ENCODE measurements around the gene PHLDA3.

The PHLDA3 gene

GRCh38 chr1:201502511-201502857 lies 33.5 kb upstream of the PHLDA3 start:
- Histone ChIP-seq H3K27me3 (replicated peaks; ENCODE audit: control insufficient read depth, insufficient read depth, low read length) (no peaks in the 10 kb centered on the region), H3K9me3 (ENCODE audit: control insufficient read depth, low read length) (no peaks in the 10 kb centered on the region), H3K9ac (ENCODE audit: low read length) (no peak overlapping the region), H3K36me3 (ENCODE audit: control insufficient read depth, insufficient read depth, low read length, severe bottlenecking) (no peaks in the 10 kb centered on the region), H3K4me3 (ENCODE audit: low read length) (no peak overlapping the region), H3K4me1 (ENCODE audit: control insufficient read depth, insufficient read depth, low read length) (peaks cover 50% of the 10 kb centered on the region)
- no peak for DNase-seq (ENCODE audit: low read depth)

- DNase-seq (ENCODE audit: low read depth) = no peak
- no peak overlapping the region for H3K9ac ChIP-seq (ENCODE audit: low read length)
- H3K9me3 ChIP-seq (ENCODE audit: control insufficient read depth, low read length) = no peaks in the 10 kb centered on the region
- H3K36me3 ChIP-seq (ENCODE audit: control insufficient read depth, insufficient read depth, low read length, severe bottlenecking) = no peaks in the 10 kb centered on the region
- no peak overlapping the region for H3K4me3 ChIP-seq (ENCODE audit: low read length)
- no peaks in the 10 kb centered on the region for H3K27me3 ChIP-seq (replicated peaks; ENCODE audit: control insufficient read depth, insufficient read depth, low read length)
- peaks cover 46% of the 10 kb centered on the region for H3K4me1 ChIP-seq (ENCODE audit: control insufficient read depth, insufficient read depth, low read length)
Observed at GRCh38 chr1:201501812-201502510, 33.0 kb upstream of the PHLDA3 start.

GRCh38 chr1:201501144-201501543 lies 32.2 kb upstream of the PHLDA3 start:
- no peak for DNase-seq (ENCODE audit: low read depth)
- Histone ChIP-seq H3K36me3 (ENCODE audit: control insufficient read depth, insufficient read depth, low read length, severe bottlenecking) (no peaks in the 10 kb centered on the region), H3K9me3 (ENCODE audit: control insufficient read depth, low read length) (no peaks in the 10 kb centered on the region), H3K9ac (ENCODE audit: low read length) (peak overlapping the region; percentile 15), H3K27me3 (replicated peaks; ENCODE audit: control insufficient read depth, insufficient read depth, low read length) (no peaks in the 10 kb centered on the region), H3K4me1 (ENCODE audit: control insufficient read depth, insufficient read depth, low read length) (peaks cover 46% of the 10 kb centered on the region), H3K4me3 (ENCODE audit: low read length) (no peak overlapping the region)

- peaks cover 46% of the 10 kb centered on the region for H3K4me1 ChIP-seq (ENCODE audit: control insufficient read depth, insufficient read depth, low read length)
- DNase-seq (ENCODE audit: low read depth) = peak; percentile 59
- peak overlapping the region; percentile 33 for H3K9ac ChIP-seq (ENCODE audit: low read length)
- no peaks in the 10 kb centered on the region for H3K36me3 ChIP-seq (ENCODE audit: control insufficient read depth, insufficient read depth, low read length, severe bottlenecking)
- H3K27me3 ChIP-seq (replicated peaks; ENCODE audit: control insufficient read depth, insufficient read depth, low read length) = no peaks in the 10 kb centered on the region
- H3K4me3 ChIP-seq (ENCODE audit: low read length) = no peak overlapping the region
- H3K9me3 ChIP-seq (ENCODE audit: control insufficient read depth, low read length) = no peaks in the 10 kb centered on the region
Observed at GRCh38 chr1:201500670-201501120, 31.7 kb upstream of the PHLDA3 start.

GRCh38 chr1:201499795-201500669 lies 31.0 kb upstream of the PHLDA3 start:
- Histone ChIP-seq H3K4me1 (ENCODE audit: control insufficient read depth, insufficient read depth, low read length) (peaks cover 46% of the 10 kb centered on the region), H3K9ac (ENCODE audit: low read length) (peak overlapping the region; percentile 33)

GRCh38 chr1:201499191-201499590 lies 30.2 kb upstream of the PHLDA3 start:
- H3K4me3 ChIP-seq (ENCODE audit: low read length) = no peak overlapping the region
- H3K4me1 ChIP-seq (ENCODE audit: control insufficient read depth, insufficient read depth, low read length) = peaks cover 50% of the 10 kb centered on the region
- no peaks in the 10 kb centered on the region for H3K27me3 ChIP-seq (replicated peaks; ENCODE audit: control insufficient read depth, insufficient read depth, low read length)
- H3K9ac ChIP-seq (ENCODE audit: low read length) = no peak overlapping the region
- DNase-seq (ENCODE audit: low read depth) = no peak
- peaks cover 4% of the 10 kb centered on the region for H3K36me3 ChIP-seq (ENCODE audit: control insufficient read depth, insufficient read depth, low read length, severe bottlenecking)
- no peaks in the 10 kb centered on the region for H3K9me3 ChIP-seq (ENCODE audit: control insufficient read depth, low read length)

More at GRCh38 chr1:201499795-201500669, 31.0 kb upstream of the PHLDA3 start:
- H3K4me3 ChIP-seq (ENCODE audit: low read length) = no peak overlapping the region
- no peaks in the 10 kb centered on the region for H3K27me3 ChIP-seq (replicated peaks; ENCODE audit: control insufficient read depth, insufficient read depth, low read length)
- peaks cover 2% of the 10 kb centered on the region for H3K36me3 ChIP-seq (ENCODE audit: control insufficient read depth, insufficient read depth, low read length, severe bottlenecking)
- no peak for DNase-seq (ENCODE audit: low read depth)
- no peaks in the 10 kb centered on the region for H3K9me3 ChIP-seq (ENCODE audit: control insufficient read depth, low read length)

- H3K4me1 ChIP-seq (ENCODE audit: control insufficient read depth, insufficient read depth, low read length) = peaks cover 50% of the 10 kb centered on the region
Observed at GRCh38 chr1:201498621-201499020, 29.6 kb upstream of the PHLDA3 start.

GRCh38 chr1:201497935-201498509 lies 29.0 kb upstream of the PHLDA3 start:
- DNase-seq (ENCODE audit: low read depth) = no peak
- Histone ChIP-seq H3K4me3 (ENCODE audit: low read length) (no peak overlapping the region), H3K27me3 (replicated peaks; ENCODE audit: control insufficient read depth, insufficient read depth, low read length) (no peaks in the 10 kb centered on the region), H3K9ac (ENCODE audit: low read length) (no peak overlapping the region), H3K9me3 (ENCODE audit: control insufficient read depth, low read length) (no peaks in the 10 kb centered on the region), H3K4me1 (ENCODE audit: control insufficient read depth, insufficient read depth, low read length) (peaks cover 48% of the 10 kb centered on the region), H3K36me3 (ENCODE audit: control insufficient read depth, insufficient read depth, low read length, severe bottlenecking) (peaks cover 4% of the 10 kb centered on the region)

More at GRCh38 chr1:201498621-201499020, 29.6 kb upstream of the PHLDA3 start:
- H3K9ac ChIP-seq (ENCODE audit: low read length) = no peak overlapping the region
- no peak overlapping the region for H3K4me3 ChIP-seq (ENCODE audit: low read length)
- no peaks in the 10 kb centered on the region for H3K9me3 ChIP-seq (ENCODE audit: control insufficient read depth, low read length)
- DNase-seq (ENCODE audit: low read depth) = no peak
- peaks cover 4% of the 10 kb centered on the region for H3K36me3 ChIP-seq (ENCODE audit: control insufficient read depth, insufficient read depth, low read length, severe bottlenecking)
- H3K27me3 ChIP-seq (replicated peaks; ENCODE audit: control insufficient read depth, insufficient read depth, low read length) = no peaks in the 10 kb centered on the region

- peak overlapping the region; percentile 42 for H3K9ac ChIP-seq (ENCODE audit: low read length)
- H3K9me3 ChIP-seq (ENCODE audit: control insufficient read depth, low read length) = no peaks in the 10 kb centered on the region
- no peak for DNase-seq (ENCODE audit: low read depth)
- no peaks in the 10 kb centered on the region for H3K27me3 ChIP-seq (replicated peaks; ENCODE audit: control insufficient read depth, insufficient read depth, low read length)
- H3K4me1 ChIP-seq (ENCODE audit: control insufficient read depth, insufficient read depth, low read length) = peaks cover 52% of the 10 kb centered on the region
- peaks cover 4% of the 10 kb centered on the region for H3K36me3 ChIP-seq (ENCODE audit: control insufficient read depth, insufficient read depth, low read length, severe bottlenecking)
- peak overlapping the region; percentile 4 for H3K4me3 ChIP-seq (ENCODE audit: low read length)
Observed at GRCh38 chr1:201496296-201496690, 27.3 kb upstream of the PHLDA3 start.

- H3K9me3 ChIP-seq (ENCODE audit: control insufficient read depth, low read length) = no peaks in the 10 kb centered on the region
- H3K4me1 ChIP-seq (ENCODE audit: control insufficient read depth, insufficient read depth, low read length) = peaks cover 52% of the 10 kb centered on the region
- H3K9ac ChIP-seq (ENCODE audit: low read length) = peak overlapping the region; percentile 55
- peak overlapping the region; percentile 22 for H3K4me3 ChIP-seq (ENCODE audit: low read length)
- H3K36me3 ChIP-seq (ENCODE audit: control insufficient read depth, insufficient read depth, low read length, severe bottlenecking) = peaks cover 4% of the 10 kb centered on the region
- DNase-seq (ENCODE audit: low read depth) = peak; percentile 38
- H3K27me3 ChIP-seq (replicated peaks; ENCODE audit: control insufficient read depth, insufficient read depth, low read length) = no peaks in the 10 kb centered on the region
Observed at GRCh38 chr1:201495551-201496295, 26.7 kb upstream of the PHLDA3 start.

Data from adipocyte (in vitro differentiated cells).